ENCODE measurements around the gene ISM1.

ISM1 gene

DNA sequence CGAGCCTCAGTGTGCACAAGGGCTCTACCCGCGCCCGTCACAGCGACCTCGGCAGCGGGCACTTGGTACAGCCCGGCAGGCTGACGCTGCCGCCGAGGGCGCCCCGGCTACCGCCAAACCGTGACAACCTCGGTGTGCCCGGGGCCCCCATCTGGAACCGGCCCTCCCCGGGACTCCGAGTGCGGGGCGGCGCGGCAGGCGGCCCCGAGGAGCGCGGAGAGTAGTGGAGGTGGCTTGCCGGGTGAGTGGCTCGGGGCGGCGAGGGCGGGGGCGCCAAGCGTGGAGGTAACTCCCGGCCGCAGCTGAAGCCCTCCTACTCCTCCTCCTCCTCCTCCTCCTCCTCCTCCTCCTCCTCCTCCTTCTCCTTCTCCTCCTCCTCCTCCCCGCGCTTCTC lies at the start of gene ISM1:
Gene ISM1 (plus strand): TSS at position 371 of the 394 bp plus-strand sequence. CDS start 503 bp downstream, outside the sequence.
- H3K4me3 ChIP-seq (ENCODE audit: low read length), result peak within 1 kb of the TSS; percentile 27
- TF ChIP-seq, protein P1, sequence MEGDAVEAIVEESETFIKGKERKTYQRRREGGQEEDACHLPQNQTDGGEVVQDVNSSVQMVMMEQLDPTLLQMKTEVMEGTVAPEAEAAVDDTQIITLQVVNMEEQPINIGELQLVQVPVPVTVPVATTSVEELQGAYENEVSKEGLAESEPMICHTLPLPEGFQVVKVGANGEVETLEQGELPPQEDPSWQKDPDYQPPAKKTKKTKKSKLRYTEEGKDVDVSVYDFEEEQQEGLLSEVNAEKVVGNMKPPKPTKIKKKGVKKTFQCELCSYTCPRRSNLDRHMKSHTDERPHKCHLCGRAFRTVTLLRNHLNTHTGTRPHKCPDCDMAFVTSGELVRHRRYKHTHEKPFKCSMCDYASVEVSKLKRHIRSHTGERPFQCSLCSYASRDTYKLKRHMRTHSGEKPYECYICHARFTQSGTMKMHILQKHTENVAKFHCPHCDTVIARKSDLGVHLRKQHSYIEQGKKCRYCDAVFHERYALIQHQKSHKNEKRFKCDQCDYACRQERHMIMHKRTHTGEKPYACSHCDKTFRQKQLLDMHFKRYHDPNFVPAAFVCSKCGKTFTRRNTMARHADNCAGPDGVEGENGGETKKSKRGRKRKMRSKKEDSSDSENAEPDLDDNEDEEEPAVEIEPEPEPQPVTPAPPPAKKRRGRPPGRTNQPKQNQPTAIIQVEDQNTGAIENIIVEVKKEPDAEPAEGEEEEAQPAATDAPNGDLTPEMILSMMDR (conservative IDR thresholded peaks at IDR 0.05; ENCODE audit: low read depth, low read length), result no peak
- no peak for DNase-seq (ENCODE audit: low read depth)

DNA sequence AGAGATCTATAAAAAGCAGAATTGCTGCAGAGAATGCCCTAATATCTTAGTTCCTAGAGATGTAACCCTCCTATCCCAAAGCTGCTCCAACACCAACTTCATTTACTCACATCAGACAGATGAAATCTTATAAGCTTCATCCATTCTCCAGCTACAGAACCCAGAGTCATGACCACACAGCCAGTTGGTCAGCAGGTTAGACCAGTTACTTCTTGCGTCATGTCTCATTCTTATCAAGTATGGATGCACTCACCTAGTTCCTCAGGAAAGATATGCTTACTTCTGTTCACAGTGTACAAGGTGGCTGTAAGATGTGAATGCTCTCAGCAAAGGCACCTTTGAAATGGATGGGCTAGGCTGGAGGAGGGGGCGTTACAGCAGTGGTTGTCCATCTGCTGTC lies 47.9 kb upstream of the ISM1 start:
- DNase-seq (ENCODE audit: low read depth), result no peak
- no peak overlapping the region for H3K4me3 ChIP-seq (ENCODE audit: low read length)
- TF ChIP-seq, protein P1 (conservative IDR thresholded peaks at IDR 0.05; ENCODE audit: low read depth, low read length), result no peak

DNA sequence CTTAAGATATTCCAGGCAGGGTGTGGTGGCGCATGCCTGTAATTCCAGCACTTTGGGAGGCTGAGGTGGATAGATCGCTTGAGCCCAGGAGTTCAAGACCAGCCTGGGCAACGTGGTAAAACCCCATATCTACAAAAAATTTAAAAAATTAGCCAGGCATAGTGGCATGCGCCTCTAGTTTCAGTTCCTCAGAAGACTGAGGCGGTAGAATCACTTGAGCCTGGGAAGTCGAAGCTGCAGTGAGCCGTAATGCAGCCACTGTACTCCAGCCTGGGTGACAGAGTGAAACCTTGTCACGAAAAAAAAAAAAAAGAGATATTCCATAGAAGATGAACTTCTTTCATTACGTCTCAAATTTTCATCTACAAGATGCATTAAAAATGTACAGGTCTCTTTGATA lies 46.7 kb upstream of the ISM1 start:
- DNase-seq (ENCODE audit: low read depth), result no peak
- H3K4me3 ChIP-seq (ENCODE audit: low read length), result no peak overlapping the region
- TF ChIP-seq, protein P1 (conservative IDR thresholded peaks at IDR 0.05; ENCODE audit: low read depth, low read length), result no peak

DNA sequence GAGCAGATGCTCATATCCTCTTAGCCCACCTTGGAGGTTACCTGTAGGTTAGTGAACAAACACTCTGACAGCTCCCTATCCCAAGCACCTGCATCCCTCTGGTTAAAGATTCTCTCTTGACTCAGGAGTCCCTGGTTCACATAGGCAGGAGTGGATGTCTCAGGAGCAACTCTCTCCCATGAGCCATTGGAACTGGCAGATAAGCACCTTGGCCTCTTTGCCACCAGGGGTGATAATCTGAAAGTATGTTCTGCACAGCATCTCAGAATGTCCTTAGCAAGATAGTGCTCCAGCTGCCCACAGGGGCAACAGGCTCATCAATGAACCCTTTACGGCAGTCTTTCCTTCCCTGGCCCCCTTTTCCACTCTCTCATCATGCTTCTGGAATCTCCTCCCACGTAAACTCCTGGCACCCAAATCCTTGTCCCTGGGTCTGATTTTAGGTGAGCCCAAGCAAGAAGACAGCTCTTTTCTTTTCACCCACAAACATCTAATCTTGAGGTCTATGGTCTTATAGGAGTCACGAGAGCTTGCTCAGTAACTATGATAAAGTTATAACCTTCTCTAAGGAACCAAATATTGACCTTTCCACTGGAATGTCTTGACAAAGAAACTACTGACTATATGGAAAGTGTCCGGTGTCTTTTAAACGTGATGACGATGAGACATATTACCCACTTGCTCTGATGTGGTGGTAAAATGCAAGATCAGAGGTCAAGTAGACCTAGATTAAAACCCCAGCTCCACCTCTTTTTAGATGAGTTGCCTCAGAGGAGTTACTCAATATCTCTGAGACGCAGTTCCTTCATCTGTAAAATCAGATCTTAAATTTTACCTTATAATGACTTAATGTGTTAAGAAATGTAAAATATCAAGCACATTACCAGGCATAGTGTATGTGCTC lies 39.8 kb upstream of the ISM1 start:
- TF ChIP-seq, protein P1 (conservative IDR thresholded peaks at IDR 0.05; ENCODE audit: low read depth, low read length), result no peak
- DNase-seq (ENCODE audit: low read depth), result no peak
- H3K4me3 ChIP-seq (ENCODE audit: low read length), result no peak overlapping the region

DNA sequence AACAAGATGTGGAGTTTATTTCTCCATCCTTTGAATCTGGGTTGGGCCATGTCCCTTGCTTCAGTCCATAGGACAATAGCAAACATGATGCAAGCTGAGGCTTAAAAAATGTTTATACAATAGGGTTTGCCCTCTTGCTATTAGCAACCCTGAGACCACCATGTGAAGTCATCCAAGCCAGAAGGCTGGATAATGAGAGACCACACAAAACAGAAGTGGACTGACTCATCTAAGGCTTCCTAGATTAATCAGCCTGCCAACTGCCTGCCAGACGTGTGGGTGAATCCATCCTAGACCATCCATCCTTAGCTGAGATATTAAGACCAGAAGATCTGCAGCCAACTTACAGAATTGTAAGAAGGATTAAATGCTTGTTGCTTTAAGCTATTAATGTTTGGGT lies 38.1 kb upstream of the ISM1 start:
- TF ChIP-seq, protein P1 (conservative IDR thresholded peaks at IDR 0.05; ENCODE audit: low read depth, low read length), result no peak
- no peak for DNase-seq (ENCODE audit: low read depth)
- H3K4me3 ChIP-seq (ENCODE audit: low read length), result no peak overlapping the region

DNA sequence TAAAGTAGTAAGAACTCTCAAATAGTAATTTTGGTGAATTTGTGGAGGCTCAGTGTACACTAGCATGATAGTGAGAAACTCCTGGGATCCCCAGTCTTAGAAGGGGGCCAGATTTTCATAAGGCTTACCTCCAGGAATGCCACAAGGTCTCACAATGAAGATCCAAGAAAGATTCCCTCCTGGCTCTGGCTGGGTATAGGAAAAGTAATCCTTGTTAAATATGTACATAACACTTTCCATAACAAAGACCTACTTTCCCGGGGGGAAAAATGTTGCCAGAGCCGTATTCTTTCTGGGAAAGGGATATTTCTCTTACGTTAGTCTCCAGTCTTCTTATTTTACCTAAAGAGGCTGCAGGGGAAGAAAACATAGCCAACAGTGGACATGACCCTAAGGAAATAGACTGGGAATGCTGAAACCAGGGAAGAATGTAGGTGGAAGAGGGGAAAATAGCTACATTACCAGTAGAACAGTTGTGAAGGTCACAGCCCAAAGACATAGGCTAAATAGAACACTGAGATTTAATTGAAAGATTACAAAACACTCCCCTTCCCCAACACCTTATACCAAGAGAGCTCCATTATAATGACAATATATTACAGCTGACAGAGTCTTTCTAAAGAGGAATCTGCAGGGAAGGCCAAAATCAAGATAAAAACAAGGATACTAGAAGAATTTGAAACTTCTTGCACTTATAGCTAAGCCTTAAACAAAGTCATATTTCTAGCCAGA lies 34.9 kb upstream of the ISM1 start:
- TF ChIP-seq, protein P1 (conservative IDR thresholded peaks at IDR 0.05; ENCODE audit: low read depth, low read length), result no peak
- no peak overlapping the region for H3K4me3 ChIP-seq (ENCODE audit: low read length)
- DNase-seq (ENCODE audit: low read depth), result no peak

Data from retinal pigment epithelial cell (primary cell).